Upper lobe of right lung (tissue), 1 donor: Measurements from ENCODE around the gene STPG2. TPM values are rescaled to one million over a fixed set of nuclear protein-coding genes. Genes with fewer than 3 reads are reported as not detected.
A peak's percentile ranks its signal among the peaks of the same experiment; 100 is the strongest.

ENCODE experiments used
- ATAC-seq: fragments of 200-7000 bp; cut with Tn5 transposase; one replicate; pipeline ENCODE4 v1.9.1; 2020; ENCODE audit warnings: mild to moderate bottlenecking, moderate library complexity
- DNase-seq: peaks from one replicate; pipeline ENCODE4 v3.0.0-alpha.2; 2020
- H3K27ac ChIP-seq: fragments of 200-600 bp; one replicate; pipeline ENCODE4 v1.8.0; 2022
- H3K27me3 ChIP-seq: fragments of 200-600 bp; one replicate; pipeline ENCODE4 v1.8.0; 2022; ENCODE audit warnings: mild to moderate bottlenecking
- H3K36me3 ChIP-seq: fragments of 200-600 bp; one replicate; pipeline ENCODE4 v1.8.0; 2022
- H3K4me1 ChIP-seq: fragments of 200-600 bp; one replicate; pipeline ENCODE4 v1.8.0; 2022
- H3K4me3 ChIP-seq: fragments of 200-600 bp; one replicate; pipeline ENCODE4 v1.8.0; 2022; ENCODE audit warnings: mild to moderate bottlenecking
- H3K9me3 ChIP-seq: fragments of 200-600 bp; one replicate; pipeline ENCODE4 v1.8.0; 2022
- CTCF ChIP-seq: fragments of 200-600 bp; IDR thresholded peaks from one replicate; pipeline ENCODE4 v1.8.0; 2022; ENCODE audit warnings: antibody characterized with exemption
- intact Hi-C: fragments of 100-400 bp; cut with DNase I; formaldehyde crosslinking; loops from one replicate; pipeline ENCODE4 v1.11.0; 2022
- long read RNA-seq: library from polyadenylated mRNA; unstranded; transcript quantifications from one replicate; pipeline ENCODE4 v2.0.0, GENCODE V29; 2021
- total RNA-seq: library from RNA; stranded (reverse); fragmentation: NEBNext Ultra II Directional; extraction: Animal tissue kit (Norgen Biotek cat#: 25700); gene quantifications from one replicate; pipeline ENCODE4 v1.2.1, GENCODE V29; 2021
- donor health status: DM: no; HTN: yes; CAD: no; lungs with severe emphysema.

STPG2 gene
- 0.41 TPM for total RNA-seq
- long read RNA-seq, partial matches to known transcripts, result 0 of 3 reads
- long read RNA-seq, other reads (novel, unspliced or antisense), result 3 of 3 reads

- intact Hi-C loops, result no loop called here
- TF ChIP-seq CTCF, result peak; percentile 52
- peak within 1 kb of the TSS; percentile 69 for H3K4me3 ChIP-seq
- no peaks in the 10 kb centered on the region for H3K27me3 ChIP-seq
- no peaks in the 10 kb centered on the region for H3K9me3 ChIP-seq
- H3K27ac ChIP-seq, result peak within 1 kb of the TSS; percentile 89
- DNase-seq, result peak; percentile 98
- H3K4me1 ChIP-seq, result no peaks in the 10 kb centered on the region
- ATAC-seq, result peak; percentile 100
- no peaks in the 10 kb centered on the region for H3K36me3 ChIP-seq
Measured at GRCh38 chr4:98143001-98143899, at the start of gene STPG2. Gene STPG2, minus strand, starts transcription at chr4:98143476.

- H3K4me3 ChIP-seq, result no peak overlapping the region
- no peak overlapping the region for H3K27ac ChIP-seq
- intact Hi-C loops, result no loop called here
- TF ChIP-seq CTCF, result no peak
- no peaks in the 10 kb centered on the region for H3K36me3 ChIP-seq
- no peak for DNase-seq
- no peak for ATAC-seq
- no peaks in the 10 kb centered on the region for H3K9me3 ChIP-seq
- H3K4me1 ChIP-seq, result no peaks in the 10 kb centered on the region
- H3K27me3 ChIP-seq, result no peaks in the 10 kb centered on the region
Measured at GRCh38 chr4:98185279-98185678, 42.0 kb upstream of the STPG2 start.

DNA sequence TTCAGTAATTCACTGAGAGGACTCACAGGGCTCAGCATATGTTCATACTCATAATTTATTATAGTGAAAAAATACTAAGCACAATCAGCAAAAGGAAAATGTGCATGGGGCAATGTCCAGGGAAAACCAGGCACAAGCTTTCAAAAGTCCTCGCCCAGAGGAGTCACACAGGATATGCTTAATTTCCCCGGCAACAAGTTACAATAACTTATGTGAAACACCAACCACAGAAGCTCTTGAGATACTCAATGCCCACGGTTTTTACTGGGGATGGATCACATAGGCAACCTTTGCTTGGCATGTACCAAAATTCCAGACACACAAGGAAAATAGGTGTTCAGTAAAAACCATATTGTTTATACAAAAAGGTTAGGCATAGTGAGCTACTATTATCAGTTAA is 38.5 kb upstream of the STPG2 start:
- Histone ChIP-seq H3K4me1 (no peaks in the 10 kb centered on the region), H3K36me3 (no peaks in the 10 kb centered on the region), H3K4me3 (no peak overlapping the region), H3K9me3 (no peaks in the 10 kb centered on the region), H3K27ac (no peak overlapping the region), H3K27me3 (no peaks in the 10 kb centered on the region)
- intact Hi-C loops, result no loop called here
- TF ChIP-seq CTCF, result no peak
- DNase-seq (no peak), ATAC-seq (no peak)

- Histone ChIP-seq H3K36me3 (no peaks in the 10 kb centered on the region), H3K27ac (no peak overlapping the region), H3K9me3 (no peaks in the 10 kb centered on the region), H3K27me3 (no peaks in the 10 kb centered on the region), H3K4me1 (no peaks in the 10 kb centered on the region), H3K4me3 (no peak overlapping the region)
- no peak for TF ChIP-seq CTCF
- ATAC-seq (no peak), DNase-seq (no peak)
- intact Hi-C loops, result no loop called here
Measured at GRCh38 chr4:98179951-98180350, 36.7 kb upstream of the STPG2 start.

DNA sequence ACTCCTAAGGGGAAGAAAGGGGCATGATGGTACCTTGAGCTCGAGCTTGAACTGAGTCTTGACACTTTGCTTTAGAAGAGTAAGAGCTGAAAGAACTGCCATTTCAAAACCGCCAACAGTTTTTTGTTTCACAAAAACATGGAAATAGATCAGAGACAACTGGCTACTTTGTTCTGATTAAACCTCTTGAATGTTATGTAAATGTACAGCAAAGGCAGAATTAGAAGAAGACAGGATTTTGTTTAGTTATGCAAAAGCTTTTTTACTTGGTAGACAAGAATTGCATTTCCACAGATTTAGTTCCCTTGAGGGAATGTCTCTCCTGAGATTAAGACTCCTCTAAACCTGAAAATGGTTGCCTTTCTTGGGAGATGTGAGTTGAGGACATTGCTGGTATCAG is 33.3 kb upstream of the STPG2 start:
- H3K27ac ChIP-seq, result no peak overlapping the region
- no peak for TF ChIP-seq CTCF
- H3K36me3 ChIP-seq, result no peaks in the 10 kb centered on the region
- DNase-seq (no peak), ATAC-seq (no peak)
- intact Hi-C loops, result no loop called here
- no peaks in the 10 kb centered on the region for H3K27me3 ChIP-seq
- H3K9me3 ChIP-seq, result no peaks in the 10 kb centered on the region
- no peaks in the 10 kb centered on the region for H3K4me1 ChIP-seq
- no peak overlapping the region for H3K4me3 ChIP-seq
